Measurements from ENCODE around the gene RTN1. TPM values are rescaled to one million over a fixed set of nuclear protein-coding genes. Genes with fewer than 3 reads are reported as not detected.

RTN1 gene
- total RNA-seq, 1 donor from 2014 or later, result 0.65 TPM

- peak; percentile 91 for ATAC-seq
Measured at GRCh38 chr14:59576332-59577294, 294.0 kb downstream of the RTN1 start, which contains the start of gene CCDC175. Gene CCDC175 (minus strand): TSS chr14:59576812. CDS start chr14:59576775, 37 bp downstream.

GRCh38 chr14:59570122-59570521 lies 300.5 kb downstream of the RTN1 start:
- DNase-seq (ENCODE audit: low spot score), result no peak
- no peak for ATAC-seq

More at GRCh38 chr14:59576332-59577294, 294.0 kb downstream of the RTN1 start, which contains the start of gene CCDC175:
- DNase-seq (ENCODE audit: low spot score), result peak; percentile 56

GRCh38 chr14:59566725-59567124 lies 303.9 kb downstream of the RTN1 start:
- DNase-seq (ENCODE audit: low spot score) (no peak), ATAC-seq (no peak)

DNA sequence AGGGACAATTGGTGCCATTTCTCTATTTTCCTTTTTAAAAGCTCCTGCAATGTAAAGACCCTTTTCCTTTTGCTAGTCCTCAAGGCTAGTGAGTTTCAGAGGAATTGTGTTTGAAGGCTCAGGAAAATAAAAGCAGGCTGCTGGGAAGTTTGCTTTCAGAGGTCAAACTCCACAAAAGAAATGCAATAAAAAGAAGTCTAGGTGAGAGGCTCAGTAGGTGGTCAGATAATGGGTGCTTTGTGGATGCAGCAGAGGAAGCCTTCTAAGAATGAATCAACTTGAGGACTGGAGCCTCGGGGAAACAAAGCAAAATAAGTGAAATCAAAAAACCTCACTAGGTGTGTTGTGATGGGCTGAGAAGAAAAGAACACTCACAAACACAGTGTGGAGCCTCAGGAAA lies 304.3 kb downstream of the RTN1 start:
- ATAC-seq, result no peak
- no peak for DNase-seq (ENCODE audit: low spot score)

DNA sequence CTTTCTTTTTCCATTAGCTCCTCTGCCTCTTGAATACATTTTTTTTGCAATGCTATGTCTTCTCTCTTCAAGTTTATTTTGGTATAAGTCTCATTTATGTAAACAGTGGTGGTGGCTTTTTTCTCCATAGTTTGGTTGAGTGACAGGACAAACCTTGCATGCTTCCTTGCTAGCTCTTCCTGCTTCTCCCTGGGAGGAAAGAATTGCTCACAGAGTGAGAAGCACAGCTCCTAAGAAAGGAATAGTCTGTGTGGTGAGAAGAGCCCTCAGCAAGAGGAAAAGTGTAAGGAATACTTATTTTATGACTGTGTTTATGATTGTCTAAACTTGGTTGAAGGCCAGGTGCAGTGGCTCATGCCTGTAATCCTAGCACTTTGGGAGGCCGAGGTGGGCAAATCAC lies 305.5 kb downstream of the RTN1 start:
- DNase-seq (ENCODE audit: low spot score), result no peak
- ATAC-seq, result no peak

DNA sequence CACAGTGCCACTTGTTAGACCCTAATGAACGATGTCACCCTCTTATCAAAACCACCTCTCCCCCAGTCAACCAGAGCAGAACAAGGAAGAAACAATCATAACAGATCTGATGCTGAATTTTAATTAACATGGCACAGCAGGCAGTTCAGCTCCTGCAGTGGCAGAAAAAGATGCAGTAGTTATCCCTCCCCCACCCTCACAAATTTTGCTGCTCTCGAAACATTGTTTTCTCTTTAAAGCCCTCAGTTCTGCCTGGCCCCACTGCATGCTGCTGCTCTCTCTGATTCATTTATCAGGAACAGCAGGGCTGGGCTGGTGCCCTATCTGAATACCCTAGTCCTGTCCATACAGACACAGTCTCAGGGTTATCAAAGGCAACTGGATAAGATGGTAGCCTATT lies 306.2 kb downstream of the RTN1 start:
- ATAC-seq (no peak), DNase-seq (ENCODE audit: low spot score) (no peak)

DNA sequence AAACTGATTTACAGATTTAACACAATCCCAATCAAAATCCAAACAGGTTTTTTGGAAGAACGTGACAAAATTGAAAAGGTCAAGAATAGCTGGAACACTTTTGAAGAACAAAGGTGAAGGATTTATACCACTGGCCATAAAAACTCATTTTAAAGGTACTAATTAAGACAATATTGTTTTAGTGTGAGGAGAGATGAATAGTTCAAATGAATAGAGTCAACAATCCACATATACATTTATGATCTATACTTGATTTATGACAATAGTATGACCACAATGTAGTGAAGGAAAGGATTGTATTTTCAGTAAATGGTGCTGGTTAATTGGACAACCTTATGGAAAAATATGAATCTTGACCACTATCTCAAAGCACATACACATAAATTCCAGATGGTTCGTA lies 323.3 kb downstream of the RTN1 start:
- DNase-seq (ENCODE audit: low spot score), result no peak
- no peak for ATAC-seq

Other genes starting within 250 kb of the RTN1 start
- gene LRRC9, start 49.4 kb upstream of the RTN1 start, total RNA-seq, result not detected
- gene PCNX4, start 221.1 kb upstream of the RTN1 start, total RNA-seq, result 17.4 TPM